Muscle layer of duodenum (tissue), 2 donors: ENCODE measurements around the gene RUNX1.

Experiments used
- H3K27ac ChIP-seq: one replicate; pipeline ENCODE4 v1.7.0; 2013; ENCODE audit warnings: mild to moderate bottlenecking, low read length
- H3K27me3 ChIP-seq: one replicate; pipeline ENCODE4 v1.7.0; 2013; ENCODE audit warnings: low read depth, mild to moderate bottlenecking, control low read depth, low read length
- H3K36me3 ChIP-seq, 2 donors: one replicate each; pipeline ENCODE4 v1.7.0; 2013; ENCODE audit warnings: low read length in 2 of 2, control low read depth in 1 of 2, mild to moderate bottlenecking in 1 of 2; ENCODE audit not compliant: insufficient read depth in 2 of 2, control insufficient read depth in 1 of 2
- H3K4me1 ChIP-seq, 2 donors: one replicate each; pipeline ENCODE4 v1.7.0; 2013; ENCODE audit warnings: low read length in 2 of 2, mild to moderate bottlenecking in 2 of 2, control low read depth in 1 of 2, moderate library complexity in 1 of 2; ENCODE audit not compliant: insufficient read depth in 2 of 2, control insufficient read depth in 1 of 2
- H3K4me3 ChIP-seq, 2 donors: one replicate each; pipeline ENCODE4 v1.7.0; 2013; ENCODE audit warnings: low read length in 2 of 2, low read depth in 1 of 2, mild to moderate bottlenecking in 1 of 2
- H3K9me3 ChIP-seq, 2 donors: one replicate each; pipeline ENCODE4 v1.7.0; 2013; ENCODE audit warnings: low read length in 2 of 2, control low read depth in 1 of 2, mild to moderate bottlenecking in 1 of 2; ENCODE audit not compliant: control insufficient read depth in 1 of 2
- donor health status: healthy.

Gene RUNX1

GRCh38 chr21:34754690-34755647 is 294.1 kb downstream of the RUNX1 start:
- no peak overlapping the region for H3K27ac ChIP-seq
- H3K4me1 ChIP-seq: no peaks in the 10 kb centered on the region
- H3K27me3 ChIP-seq: no peaks in the 10 kb centered on the region
- no peaks in the 10 kb centered on the region for H3K36me3 ChIP-seq
- no peak overlapping the region for H3K4me3 ChIP-seq
- H3K9me3 ChIP-seq: no peaks in the 10 kb centered on the region

- H3K36me3 ChIP-seq: no peaks in the 10 kb centered on the region
- H3K4me1 ChIP-seq: peaks cover 0 to 6% of the 10 kb centered on the region in 2 donors
These were observed 300.2 kb downstream of the RUNX1 start for GRCh38 chr21:34748862-34749261.

GRCh38 chr21:34745557-34746255 is 303.4 kb downstream of the RUNX1 start:
- Histone ChIP-seq H3K4me1 (peaks cover 0 to 6% of the 10 kb centered on the region in 2 donors), H3K4me3 (peak overlapping the region in 1 of 2 donors; percentile 43), H3K9me3 (no peaks in the 10 kb centered on the region), H3K27me3 (no peaks in the 10 kb centered on the region), H3K27ac (no peak overlapping the region), H3K36me3 (no peaks in the 10 kb centered on the region)

More at GRCh38 chr21:34748862-34749261, 300.2 kb downstream of the RUNX1 start:
- H3K4me3 ChIP-seq: no peak overlapping the region
- no peaks in the 10 kb centered on the region for H3K9me3 ChIP-seq
- no peaks in the 10 kb centered on the region for H3K27me3 ChIP-seq
- no peak overlapping the region for H3K27ac ChIP-seq

- H3K36me3 ChIP-seq: no peaks in the 10 kb centered on the region
- no peaks in the 10 kb centered on the region for H3K9me3 ChIP-seq
- H3K4me3 ChIP-seq: no peak overlapping the region
- no peak overlapping the region for H3K27ac ChIP-seq
- peaks cover 0 to 6% of the 10 kb centered on the region in 2 donors for H3K4me1 ChIP-seq
- H3K27me3 ChIP-seq: no peaks in the 10 kb centered on the region
These were observed 304.3 kb downstream of the RUNX1 start for GRCh38 chr21:34744801-34745200.

GRCh38 chr21:34743831-34744230 is 305.3 kb downstream of the RUNX1 start:
- no peaks in the 10 kb centered on the region for H3K36me3 ChIP-seq
- no peaks in the 10 kb centered on the region for H3K9me3 ChIP-seq
- H3K4me1 ChIP-seq: peaks cover 0 to 6% of the 10 kb centered on the region in 2 donors
- no peak overlapping the region for H3K4me3 ChIP-seq
- no peaks in the 10 kb centered on the region for H3K27me3 ChIP-seq
- H3K27ac ChIP-seq: no peak overlapping the region

GRCh38 chr21:34743285-34743684 is 305.8 kb downstream of the RUNX1 start:
- H3K36me3 ChIP-seq: no peaks in the 10 kb centered on the region
- H3K9me3 ChIP-seq: no peaks in the 10 kb centered on the region
- no peaks in the 10 kb centered on the region for H3K27me3 ChIP-seq
- H3K4me3 ChIP-seq: no peak overlapping the region
- H3K4me1 ChIP-seq: peaks cover 0 to 6% of the 10 kb centered on the region in 2 donors
- H3K27ac ChIP-seq: no peak overlapping the region

GRCh38 chr21:34740198-34740597 is 308.9 kb downstream of the RUNX1 start:
- H3K27me3 ChIP-seq: no peaks in the 10 kb centered on the region
- no peaks in the 10 kb centered on the region for H3K36me3 ChIP-seq
- H3K27ac ChIP-seq: no peak overlapping the region
- H3K9me3 ChIP-seq: no peaks in the 10 kb centered on the region
- peaks cover 0 to 4% of the 10 kb centered on the region in 2 donors for H3K4me1 ChIP-seq
- H3K4me3 ChIP-seq: no peak overlapping the region
